GM23338 (cell line): Measurements from ENCODE around the gene GGN. TPM values are rescaled to one million over a fixed set of nuclear protein-coding genes. Genes with fewer than 3 reads are reported as not detected.
"Not testable (repeated sequence)": the region's sequence is repeated elsewhere in the genome, so short reads cannot be mapped to it uniquely, and the experiment has no call there.

Experiments used
- ATAC-seq: fragments of 200-7000 bp; cut with Tn5 transposase; 3 replicates; pipeline ENCODE4 v1.9.1; 2020
- DNase-seq: peaks from one replicate; pipeline ENCODE4 v3.0.0-alpha.2; 2015; ENCODE audit warnings: low spot score
- H2AFZ ChIP-seq: fragments of 200-600 bp; sonication (generic); 2 replicates; pipeline ENCODE4 v1.8.0; 2016; ENCODE audit warnings: antibody characterized with exemption, mild to moderate bottlenecking, moderate library complexity
- H3F3A ChIP-seq: fragments of 200-600 bp; sonication (generic); replicated peaks from 2 replicates; pipeline ENCODE4 v1.8.0; 2017; ENCODE audit warnings: antibody characterized with exemption, mixed run types, low read depth
- H3K27ac ChIP-seq: fragments of 200-600 bp; sonication (generic); 2 replicates; pipeline ENCODE4 v1.6.1; 2016; ENCODE audit warnings: low read depth
- H3K27me3 ChIP-seq: fragments of 200-600 bp; sonication (generic); 2 replicates; pipeline ENCODE4 v1.8.0; 2016; ENCODE audit warnings: mild to moderate bottlenecking, mixed run types, moderate library complexity; ENCODE audit not compliant: insufficient read depth
- H3K36me3 ChIP-seq: fragments of 200-600 bp; sonication (generic); 2 replicates; pipeline ENCODE4 v1.8.0; 2016; ENCODE audit warnings: mild to moderate bottlenecking; ENCODE audit not compliant: insufficient read depth
- H3K4me1 ChIP-seq: fragments of 200-600 bp; sonication (generic); 2 replicates; pipeline ENCODE4 v1.8.0; 2016; ENCODE audit warnings: mild to moderate bottlenecking, moderate library complexity; ENCODE audit not compliant: insufficient read depth
- H3K4me2 ChIP-seq: fragments of 200-600 bp; sonication (generic); 2 replicates; pipeline ENCODE4 v1.7.1; 2017; ENCODE audit warnings: mixed run types
- H3K4me3 ChIP-seq: fragments of 200-600 bp; sonication (generic); 2 replicates; pipeline ENCODE4 v1.6.1; 2016; ENCODE audit warnings: mixed run types
- H3K79me2 ChIP-seq: fragments of 200-600 bp; sonication (generic); replicated peaks from 2 replicates; pipeline ENCODE4 v1.8.0; 2017; ENCODE audit warnings: mild to moderate bottlenecking; ENCODE audit not compliant: insufficient read depth
- H3K9me2 ChIP-seq: fragments of 200-600 bp; sonication (generic); 2 replicates; pipeline ENCODE4 v1.8.0; 2017; ENCODE audit not compliant: insufficient read depth
- H4K20me1 ChIP-seq: fragments of 200-600 bp; sonication (generic); replicated peaks from 2 replicates; pipeline ENCODE4 v1.8.0; 2017; ENCODE audit warnings: mild to moderate bottlenecking; ENCODE audit not compliant: insufficient read depth
- H3K27ac Mint-ChIP-seq: 2 replicates; pipeline ENCODE4 v1.8.0; 2020; ENCODE audit warnings: inconsistent platforms, mild to moderate bottlenecking, moderate library complexity, mixed read lengths
- H3K27me3 Mint-ChIP-seq: 3 replicates; pipeline ENCODE4 v1.8.0; 2022; ENCODE audit warnings: low read depth, mild to moderate bottlenecking, moderate library complexity, mixed read lengths, inconsistent platforms; ENCODE audit not compliant: insufficient read depth, poor library complexity
- H3K36me3 Mint-ChIP-seq: 3 replicates; pipeline ENCODE4 v1.8.0; 2021; ENCODE audit warnings: low read depth, mild to moderate bottlenecking, inconsistent platforms, moderate library complexity, mixed read lengths
- H3K4me1 Mint-ChIP-seq: 3 replicates; pipeline ENCODE4 v1.8.0; 2020; ENCODE audit warnings: mild to moderate bottlenecking, inconsistent platforms, mixed read lengths
- H3K4me3 Mint-ChIP-seq: 3 replicates; pipeline ENCODE4 v1.8.0; 2021; ENCODE audit warnings: moderate library complexity, mild to moderate bottlenecking, inconsistent platforms, mixed read lengths
- H3K9me3 Mint-ChIP-seq: 3 replicates; pipeline ENCODE4 v1.8.0; 2020; ENCODE audit warnings: moderate library complexity, mild to moderate bottlenecking, inconsistent platforms, mixed read lengths
- polyA plus RNA-seq: library from polyadenylated mRNA; unstranded; fragments of >200 nt; fragmentation: Nextera tagmentation; extraction: Ambion mirVana; gene quantifications from 2 replicates; pipeline ENCODE4 v1.2.1, GENCODE V29; 2016
- total RNA-seq: library from RNA; depleted of rRNA; stranded (reverse); fragments of >200 nt; shearing (Covaris generic); gene quantifications from 2 replicates; pipeline ENCODE4 v1.2.3, GENCODE V29; 2014
- TF ChIP-seq, protein P1 (sequence below): IDR thresholded peaks from one replicate; pipeline ENCODE4 v1.6.1; 2018; ENCODE audit warnings: antibody characterized with exemption; ENCODE audit not compliant: unreplicated experiment
- TF ChIP-seq, protein P2 (sequence below): fragments of 250-450 bp; sonication (Bioruptor Pico); IDR thresholded peaks from 2 replicates; pipeline ENCODE4 v1.5.0; 2020; ENCODE audit warnings: mild to moderate bottlenecking, moderate library complexity

Gene GGN
- total and polyA plus RNA-seq, 2 experiments from 2014 or later, result 0.14 to 1.5 TPM

GRCh38 chr19:38340927-38341326, 46.9 kb downstream of the GGN start (continued):
- TF ChIP-seq, protein P1, sequence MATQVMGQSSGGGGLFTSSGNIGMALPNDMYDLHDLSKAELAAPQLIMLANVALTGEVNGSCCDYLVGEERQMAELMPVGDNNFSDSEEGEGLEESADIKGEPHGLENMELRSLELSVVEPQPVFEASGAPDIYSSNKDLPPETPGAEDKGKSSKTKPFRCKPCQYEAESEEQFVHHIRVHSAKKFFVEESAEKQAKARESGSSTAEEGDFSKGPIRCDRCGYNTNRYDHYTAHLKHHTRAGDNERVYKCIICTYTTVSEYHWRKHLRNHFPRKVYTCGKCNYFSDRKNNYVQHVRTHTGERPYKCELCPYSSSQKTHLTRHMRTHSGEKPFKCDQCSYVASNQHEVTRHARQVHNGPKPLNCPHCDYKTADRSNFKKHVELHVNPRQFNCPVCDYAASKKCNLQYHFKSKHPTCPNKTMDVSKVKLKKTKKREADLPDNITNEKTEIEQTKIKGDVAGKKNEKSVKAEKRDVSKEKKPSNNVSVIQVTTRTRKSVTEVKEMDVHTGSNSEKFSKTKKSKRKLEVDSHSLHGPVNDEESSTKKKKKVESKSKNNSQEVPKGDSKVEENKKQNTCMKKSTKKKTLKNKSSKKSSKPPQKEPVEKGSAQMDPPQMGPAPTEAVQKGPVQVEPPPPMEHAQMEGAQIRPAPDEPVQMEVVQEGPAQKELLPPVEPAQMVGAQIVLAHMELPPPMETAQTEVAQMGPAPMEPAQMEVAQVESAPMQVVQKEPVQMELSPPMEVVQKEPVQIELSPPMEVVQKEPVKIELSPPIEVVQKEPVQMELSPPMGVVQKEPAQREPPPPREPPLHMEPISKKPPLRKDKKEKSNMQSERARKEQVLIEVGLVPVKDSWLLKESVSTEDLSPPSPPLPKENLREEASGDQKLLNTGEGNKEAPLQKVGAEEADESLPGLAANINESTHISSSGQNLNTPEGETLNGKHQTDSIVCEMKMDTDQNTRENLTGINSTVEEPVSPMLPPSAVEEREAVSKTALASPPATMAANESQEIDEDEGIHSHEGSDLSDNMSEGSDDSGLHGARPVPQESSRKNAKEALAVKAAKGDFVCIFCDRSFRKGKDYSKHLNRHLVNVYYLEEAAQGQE, result no peak
- TF ChIP-seq, protein P2, sequence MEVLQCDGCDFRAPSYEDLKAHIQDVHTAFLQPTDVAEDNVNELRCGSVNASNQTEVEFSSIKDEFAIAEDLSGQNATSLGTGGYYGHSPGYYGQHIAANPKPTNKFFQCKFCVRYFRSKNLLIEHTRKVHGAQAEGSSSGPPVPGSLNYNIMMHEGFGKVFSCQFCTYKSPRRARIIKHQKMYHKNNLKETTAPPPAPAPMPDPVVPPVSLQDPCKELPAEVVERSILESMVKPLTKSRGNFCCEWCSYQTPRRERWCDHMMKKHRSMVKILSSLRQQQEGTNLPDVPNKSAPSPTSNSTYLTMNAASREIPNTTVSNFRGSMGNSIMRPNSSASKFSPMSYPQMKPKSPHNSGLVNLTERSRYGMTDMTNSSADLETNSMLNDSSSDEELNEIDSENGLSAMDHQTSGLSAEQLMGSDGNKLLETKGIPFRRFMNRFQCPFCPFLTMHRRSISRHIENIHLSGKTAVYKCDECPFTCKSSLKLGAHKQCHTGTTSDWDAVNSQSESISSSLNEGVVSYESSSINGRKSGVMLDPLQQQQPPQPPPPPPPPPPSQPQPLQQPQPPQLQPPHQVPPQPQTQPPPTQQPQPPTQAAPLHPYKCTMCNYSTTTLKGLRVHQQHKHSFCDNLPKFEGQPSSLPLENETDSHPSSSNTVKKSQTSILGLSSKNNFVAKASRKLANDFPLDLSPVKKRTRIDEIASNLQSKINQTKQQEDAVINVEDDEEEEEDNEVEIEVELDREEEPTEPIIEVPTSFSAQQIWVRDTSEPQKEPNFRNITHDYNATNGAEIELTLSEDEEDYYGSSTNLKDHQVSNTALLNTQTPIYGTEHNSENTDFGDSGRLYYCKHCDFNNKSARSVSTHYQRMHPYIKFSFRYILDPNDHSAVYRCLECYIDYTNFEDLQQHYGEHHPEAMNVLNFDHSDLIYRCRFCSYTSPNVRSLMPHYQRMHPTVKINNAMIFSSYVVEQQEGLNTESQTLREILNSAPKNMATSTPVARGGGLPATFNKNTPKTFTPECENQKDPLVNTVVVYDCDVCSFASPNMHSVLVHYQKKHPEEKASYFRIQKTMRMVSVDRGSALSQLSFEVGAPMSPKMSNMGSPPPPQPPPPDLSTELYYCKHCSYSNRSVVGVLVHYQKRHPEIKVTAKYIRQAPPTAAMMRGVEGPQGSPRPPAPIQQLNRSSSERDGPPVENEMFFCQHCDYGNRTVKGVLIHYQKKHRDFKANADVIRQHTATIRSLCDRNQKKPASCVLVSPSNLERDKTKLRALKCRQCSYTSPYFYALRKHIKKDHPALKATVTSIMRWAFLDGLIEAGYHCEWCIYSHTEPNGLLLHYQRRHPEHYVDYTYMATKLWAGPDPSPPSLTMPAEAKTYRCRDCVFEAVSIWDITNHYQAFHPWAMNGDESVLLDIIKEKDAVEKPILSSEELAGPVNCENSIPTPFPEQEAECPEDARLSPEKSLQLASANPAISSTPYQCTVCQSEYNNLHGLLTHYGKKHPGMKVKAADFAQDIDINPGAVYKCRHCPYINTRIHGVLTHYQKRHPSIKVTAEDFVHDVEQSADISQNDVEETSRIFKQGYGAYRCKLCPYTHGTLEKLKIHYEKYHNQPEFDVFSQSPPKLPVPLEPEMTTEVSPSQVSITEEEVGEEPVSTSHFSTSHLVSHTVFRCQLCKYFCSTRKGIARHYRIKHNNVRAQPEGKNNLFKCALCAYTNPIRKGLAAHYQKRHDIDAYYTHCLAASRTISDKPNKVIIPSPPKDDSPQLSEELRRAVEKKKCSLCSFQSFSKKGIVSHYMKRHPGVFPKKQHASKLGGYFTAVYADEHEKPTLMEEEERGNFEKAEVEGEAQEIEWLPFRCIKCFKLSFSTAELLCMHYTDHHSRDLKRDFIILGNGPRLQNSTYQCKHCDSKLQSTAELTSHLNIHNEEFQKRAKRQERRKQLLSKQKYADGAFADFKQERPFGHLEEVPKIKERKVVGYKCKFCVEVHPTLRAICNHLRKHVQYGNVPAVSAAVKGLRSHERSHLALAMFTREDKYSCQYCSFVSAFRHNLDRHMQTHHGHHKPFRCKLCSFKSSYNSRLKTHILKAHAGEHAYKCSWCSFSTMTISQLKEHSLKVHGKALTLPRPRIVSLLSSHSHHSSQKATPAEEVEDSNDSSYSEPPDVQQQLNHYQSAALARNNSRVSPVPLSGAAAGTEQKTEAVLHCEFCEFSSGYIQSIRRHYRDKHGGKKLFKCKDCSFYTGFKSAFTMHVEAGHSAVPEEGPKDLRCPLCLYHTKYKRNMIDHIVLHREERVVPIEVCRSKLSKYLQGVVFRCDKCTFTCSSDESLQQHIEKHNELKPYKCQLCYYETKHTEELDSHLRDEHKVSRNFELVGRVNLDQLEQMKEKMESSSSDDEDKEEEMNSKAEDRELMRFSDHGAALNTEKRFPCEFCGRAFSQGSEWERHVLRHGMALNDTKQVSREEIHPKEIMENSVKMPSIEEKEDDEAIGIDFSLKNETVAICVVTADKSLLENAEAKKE (CRISPR knock-in tag), result no peak

- not testable (repeated sequence) for ATAC-seq, H3K79me2 ChIP-seq, H3K27me3 ChIP-seq
Observed at GRCh38 chr19:38339011-38339410, 48.8 kb downstream of the GGN start.

More at GRCh38 chr19:38339011-38339410, 48.8 kb downstream of the GGN start:
- H3K4me1 ChIP-seq, result peaks cover 10% of the 10 kb centered on the region
- H3K9me2 ChIP-seq, H2AFZ ChIP-seq, H3K9me3 Mint-ChIP-seq, H3F3A ChIP-seq, DNase-seq, H4K20me1 ChIP-seq, H3K27ac Mint-ChIP-seq, H3K36me3 ChIP-seq, H3K27ac ChIP-seq, H3K4me2 ChIP-seq, H3K36me3 Mint-ChIP-seq, H3K4me3 ChIP-seq: not testable (repeated sequence)
- peaks cover 13% of the 10 kb centered on the region for H3K27me3 Mint-ChIP-seq
- H3K4me3 Mint-ChIP-seq, result peak overlapping the region; percentile 40; the same call in 1 of the 3 replicates
- H3K4me1 Mint-ChIP-seq, result peaks cover 12% of the 10 kb centered on the region
